ENCODE measurements around the gene F2RL2.

Gene F2RL2

DNA sequence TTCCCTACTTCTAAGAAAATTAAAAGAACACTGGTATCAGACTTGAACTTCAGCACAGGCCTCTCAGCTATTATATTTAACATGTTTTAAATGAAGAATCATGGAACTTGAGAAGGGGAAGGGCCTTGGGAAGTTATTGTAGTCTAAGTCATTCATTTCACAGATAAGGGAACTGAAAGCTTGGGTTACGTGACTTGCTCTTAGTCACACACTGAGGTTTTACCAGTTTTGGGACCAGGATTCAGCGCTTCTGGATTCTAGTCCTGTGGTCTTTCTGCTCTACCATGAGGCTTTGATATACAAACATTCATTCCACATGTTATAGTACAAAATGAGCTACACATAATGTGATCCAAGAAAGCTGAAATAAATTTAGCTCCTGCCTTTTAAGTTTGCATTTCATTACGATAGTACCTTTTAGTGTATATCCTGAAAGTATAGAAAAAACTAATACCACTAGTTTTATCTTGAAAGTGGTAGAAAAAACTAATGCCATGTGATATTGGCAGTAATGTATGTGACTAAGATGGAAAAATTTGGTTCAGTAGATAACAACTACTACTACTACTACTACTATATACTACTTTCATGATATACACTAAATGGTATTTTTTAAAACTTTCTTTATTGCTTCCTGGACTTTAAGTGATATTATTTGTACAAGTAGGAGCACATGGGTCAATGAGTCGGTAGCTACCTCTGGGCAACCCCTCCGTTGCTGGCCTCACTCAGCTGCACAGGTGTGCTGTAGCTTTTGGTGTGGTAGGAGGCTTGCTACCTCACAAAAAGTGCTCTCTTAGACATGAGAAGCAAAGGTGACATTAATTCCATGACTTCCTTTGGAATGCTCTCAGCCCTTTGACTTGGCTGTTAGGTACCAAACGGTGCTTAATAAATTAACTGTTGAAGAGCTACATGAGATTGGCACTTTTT is 40.7 kb downstream of the F2RL2 start:
- DNase-seq, result no peak

DNA sequence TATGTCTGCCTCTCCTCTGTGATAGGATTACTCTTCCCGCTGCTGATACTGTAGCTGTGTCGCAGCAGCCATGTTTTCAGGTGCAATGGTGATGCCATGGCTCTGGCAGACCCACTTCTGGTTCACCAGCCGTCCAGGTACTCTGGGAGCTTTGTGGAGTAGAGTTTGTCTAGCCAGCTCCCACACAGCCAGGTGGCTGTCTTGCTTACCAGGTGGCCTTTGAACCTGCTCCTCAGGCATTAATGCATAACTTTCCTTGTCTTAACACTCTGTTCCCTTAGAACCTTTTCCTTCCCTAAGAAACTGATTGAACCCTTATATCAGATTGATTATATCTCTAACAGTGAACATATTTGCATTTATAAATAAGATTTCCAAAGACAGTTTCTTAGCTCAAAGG is 42.2 kb downstream of the F2RL2 start:
- DNase-seq, result no peak

DNA sequence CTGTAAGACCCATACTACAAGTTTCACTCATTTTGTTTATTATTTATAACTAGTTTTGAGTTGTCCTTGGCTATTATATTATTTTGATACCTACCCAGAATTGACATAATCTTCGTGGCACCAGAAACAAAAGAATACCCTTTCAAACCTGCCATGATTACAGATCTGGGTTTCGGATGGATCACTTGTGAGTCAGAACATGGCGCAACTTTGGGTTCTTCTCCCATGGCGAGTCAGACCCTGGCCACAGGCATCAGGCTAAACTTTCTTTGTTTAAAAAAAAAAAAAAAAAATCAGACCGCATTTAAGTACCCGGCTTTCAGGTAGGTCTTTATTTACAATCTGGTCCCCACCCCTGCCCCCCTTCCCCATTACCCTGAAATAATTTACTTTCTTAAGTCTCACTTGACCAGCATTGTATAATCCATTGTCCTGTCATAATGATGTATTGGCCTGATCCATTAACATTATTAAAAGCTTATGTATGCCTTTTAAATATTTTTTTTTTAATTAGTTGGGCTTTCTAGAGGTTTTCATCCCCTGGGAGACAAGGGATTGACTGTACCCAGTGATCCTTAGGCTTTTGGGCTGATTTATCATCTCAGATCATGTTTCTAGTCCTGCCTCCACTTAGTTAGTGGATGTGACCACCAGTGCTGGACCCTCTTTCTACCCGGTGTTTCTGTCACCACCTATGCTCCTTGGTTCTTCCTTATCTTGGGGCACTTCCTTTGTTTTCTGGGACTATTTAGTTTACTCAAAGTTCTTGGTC is 43.9 kb downstream of the F2RL2 start:
- no peak for DNase-seq

DNA sequence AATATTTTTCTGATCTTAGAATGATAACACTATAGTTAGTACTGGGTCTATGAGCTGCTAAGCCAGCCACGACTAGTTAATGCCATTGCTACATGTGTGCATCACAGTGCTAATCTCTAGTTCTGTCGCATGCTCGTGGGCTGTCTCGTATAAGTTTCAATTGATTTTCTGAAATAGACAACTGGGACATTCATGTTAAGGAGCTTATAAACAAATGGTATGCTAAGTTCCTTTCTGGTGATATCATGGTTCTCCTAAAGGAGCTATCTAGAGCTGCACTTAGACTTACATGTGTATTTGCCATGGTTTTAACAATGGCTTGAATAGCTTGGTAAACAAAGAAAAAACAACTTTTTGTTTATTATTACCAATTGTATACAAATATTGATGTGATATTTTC is 46.2 kb downstream of the F2RL2 start:
- no peak for DNase-seq

DNA sequence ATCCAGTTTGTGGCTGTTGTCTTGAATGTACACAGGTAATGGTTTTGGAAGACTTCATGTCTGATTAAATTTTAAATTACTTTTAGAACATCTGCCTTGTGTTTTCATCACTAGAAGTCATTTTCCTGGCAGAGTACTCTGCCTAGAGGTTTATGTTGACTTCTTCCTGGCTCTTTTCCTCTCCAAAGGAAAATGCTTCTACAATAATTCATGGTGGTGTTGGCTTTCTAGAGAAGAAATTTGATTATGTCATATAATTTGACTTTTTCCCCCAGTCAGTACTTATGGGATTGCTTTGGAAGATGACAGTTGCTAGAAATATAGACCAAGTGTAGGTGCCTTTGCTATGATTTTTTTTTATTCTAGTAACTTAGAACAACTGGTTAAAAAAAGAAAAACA is 46.8 kb downstream of the F2RL2 start:
- no peak for DNase-seq

DNA sequence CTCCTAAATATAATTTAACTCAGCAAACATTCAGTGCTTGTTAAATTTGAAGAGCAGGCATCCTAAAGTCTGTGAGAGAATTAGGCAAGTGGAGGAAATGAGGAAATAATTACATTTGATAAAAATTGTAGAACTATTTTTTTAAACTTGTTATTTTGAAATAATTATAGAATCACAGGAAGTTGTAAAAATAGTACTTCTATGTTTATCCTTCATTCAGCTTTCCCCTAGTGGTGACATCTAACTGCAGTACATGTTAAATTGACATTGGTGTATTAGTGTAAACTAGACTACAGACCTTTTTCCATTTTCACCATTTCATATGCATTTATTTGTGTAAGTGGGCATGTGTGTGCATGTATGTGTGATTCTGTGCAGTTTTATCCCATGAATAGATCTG is 51.6 kb downstream of the F2RL2 start:
- no peak for DNase-seq

DNA sequence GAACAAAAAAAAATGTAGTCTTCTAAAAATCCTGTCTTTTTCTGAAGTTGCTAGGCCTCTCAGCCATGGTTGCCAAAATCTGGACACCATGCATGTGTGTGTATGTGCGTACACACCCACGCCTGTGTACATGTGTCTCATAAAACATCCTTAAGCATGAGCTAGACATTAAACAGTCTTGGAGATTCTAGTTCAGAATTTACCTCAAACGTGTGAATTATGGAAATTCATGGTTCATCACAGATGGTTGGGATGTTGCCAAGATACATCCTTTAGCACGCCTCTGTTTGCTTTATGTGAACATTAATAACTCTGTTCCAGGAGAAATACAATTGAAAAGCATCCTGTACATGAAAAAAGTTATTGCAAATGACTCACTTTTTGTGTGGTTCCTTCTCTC is 53.0 kb downstream of the F2RL2 start:
- DNase-seq, result no peak
